Measurements from ENCODE around the gene C7.

DNA sequence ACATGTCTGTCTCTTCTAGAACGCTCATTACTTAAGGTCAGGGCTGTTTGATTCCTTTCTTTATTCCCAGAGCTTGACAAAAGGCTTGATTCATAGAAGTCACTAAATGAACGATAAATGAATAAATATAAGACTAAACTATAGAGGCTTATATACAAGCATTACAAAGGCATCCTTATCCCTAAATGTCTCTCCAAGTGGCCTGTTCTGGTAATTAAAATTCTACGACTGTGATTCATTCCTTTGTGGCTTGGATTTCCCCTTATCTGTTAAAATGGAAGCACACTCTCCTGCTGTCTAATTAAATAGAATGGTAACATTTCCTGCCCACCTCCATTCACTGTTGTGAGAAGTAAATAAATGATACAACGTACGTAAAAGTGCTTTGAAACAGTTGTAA is 49.5 kb downstream of the C7 start:
- no peak for TF ChIP-seq POLR2A (IDR thresholded peaks at IDR 0.05)
- TF ChIP-seq, protein P1, sequence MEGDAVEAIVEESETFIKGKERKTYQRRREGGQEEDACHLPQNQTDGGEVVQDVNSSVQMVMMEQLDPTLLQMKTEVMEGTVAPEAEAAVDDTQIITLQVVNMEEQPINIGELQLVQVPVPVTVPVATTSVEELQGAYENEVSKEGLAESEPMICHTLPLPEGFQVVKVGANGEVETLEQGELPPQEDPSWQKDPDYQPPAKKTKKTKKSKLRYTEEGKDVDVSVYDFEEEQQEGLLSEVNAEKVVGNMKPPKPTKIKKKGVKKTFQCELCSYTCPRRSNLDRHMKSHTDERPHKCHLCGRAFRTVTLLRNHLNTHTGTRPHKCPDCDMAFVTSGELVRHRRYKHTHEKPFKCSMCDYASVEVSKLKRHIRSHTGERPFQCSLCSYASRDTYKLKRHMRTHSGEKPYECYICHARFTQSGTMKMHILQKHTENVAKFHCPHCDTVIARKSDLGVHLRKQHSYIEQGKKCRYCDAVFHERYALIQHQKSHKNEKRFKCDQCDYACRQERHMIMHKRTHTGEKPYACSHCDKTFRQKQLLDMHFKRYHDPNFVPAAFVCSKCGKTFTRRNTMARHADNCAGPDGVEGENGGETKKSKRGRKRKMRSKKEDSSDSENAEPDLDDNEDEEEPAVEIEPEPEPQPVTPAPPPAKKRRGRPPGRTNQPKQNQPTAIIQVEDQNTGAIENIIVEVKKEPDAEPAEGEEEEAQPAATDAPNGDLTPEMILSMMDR (IDR thresholded peaks at IDR 0.05): no peak

Measured in adrenal gland (tissue), 5 donors.